Mesendoderm (in vitro differentiated cells): ENCODE measurements around the gene CMKLR1.

ENCODE experiments used
- DNase-seq: peaks from one replicate; pipeline ENCODE4 v3.0.0; 2013
- H2AK5ac ChIP-seq: 2 replicates; pipeline ENCODE4 v1.6.1; 2013; ENCODE audit warnings: low read length, inconsistent platforms
- H2BK120ac ChIP-seq: 2 replicates; pipeline ENCODE4 v1.6.1; 2013; ENCODE audit warnings: low read depth, mild to moderate bottlenecking, low read length, moderate library complexity, mixed read lengths
- H2BK15ac ChIP-seq: replicated peaks from 2 replicates; pipeline ENCODE4 v1.6.1; 2013; ENCODE audit warnings: low read depth, mild to moderate bottlenecking, moderate library complexity
- H2BK5ac ChIP-seq: 2 replicates; pipeline ENCODE4 v1.6.1; 2013; ENCODE audit warnings: low read length, inconsistent platforms
- H3K18ac ChIP-seq: 2 replicates; pipeline ENCODE4 v1.6.1; 2013; ENCODE audit warnings: mild to moderate bottlenecking, low read length, mixed read lengths
- H3K23ac ChIP-seq: one replicate; pipeline ENCODE4 v1.6.1; 2013; ENCODE audit warnings: low read length
- H3K27ac ChIP-seq: 2 replicates; pipeline ENCODE4 v1.5.1; 2013; ENCODE audit warnings: low read depth, mild to moderate bottlenecking, inconsistent platforms, low read length, moderate library complexity
- H3K27me3 ChIP-seq: 2 replicates; pipeline ENCODE4 v1.6.1; 2013; ENCODE audit warnings: low read length, control low read depth, mild to moderate bottlenecking, inconsistent platforms; ENCODE audit not compliant: insufficient read depth, poor library complexity
- H3K36me3 ChIP-seq: 2 replicates; pipeline ENCODE4 v1.6.1; 2013; ENCODE audit warnings: low read length, inconsistent platforms; ENCODE audit not compliant: control insufficient read depth, insufficient read depth
- H3K4ac ChIP-seq: one replicate; pipeline ENCODE4 v1.6.1; 2013; ENCODE audit warnings: low read depth, mild to moderate bottlenecking, low read length, moderate library complexity
- H3K4me1 ChIP-seq: 2 replicates; pipeline ENCODE4 v1.6.1; 2013; ENCODE audit warnings: low read depth, low read length, inconsistent platforms; ENCODE audit not compliant: control insufficient read depth
- H3K4me2 ChIP-seq: 2 replicates; pipeline ENCODE4 v1.6.1; 2013; ENCODE audit warnings: low read length
- H3K4me3 ChIP-seq: 2 replicates; pipeline ENCODE4 v1.5.1; 2013; ENCODE audit warnings: mild to moderate bottlenecking, low read length
- H3K56ac ChIP-seq: one replicate; pipeline ENCODE4 v1.6.1; 2013; ENCODE audit warnings: low read length
- H3K79me1 ChIP-seq: 2 replicates; pipeline ENCODE4 v1.6.1; 2013; ENCODE audit warnings: low read length, inconsistent platforms
- H3K79me2 ChIP-seq: 2 replicates; pipeline ENCODE4 v1.6.1; 2013; ENCODE audit warnings: mild to moderate bottlenecking, low read length; ENCODE audit not compliant: control insufficient read depth, insufficient read depth
- H3K9ac ChIP-seq: 2 replicates; pipeline ENCODE4 v1.6.1; 2013; ENCODE audit warnings: low read length, inconsistent platforms
- H4K5ac ChIP-seq: one replicate; pipeline ENCODE4 v1.6.1; 2013; ENCODE audit warnings: low read length
- H4K8ac ChIP-seq: one replicate; pipeline ENCODE4 v1.6.1; 2013; ENCODE audit warnings: low read depth, mild to moderate bottlenecking, control low read depth, low read length, moderate library complexity
- WGBS: extraction: QIAGEN DNeasy Blood & Tissue Kit; methylation state at CpG from one replicate; pipeline ENCODE4 v1.1.7; 2013; ENCODE audit warnings: low lambda C conversion rate, missing lambda C conversion rate; ENCODE audit not compliant: insufficient coverage; ENCODE audit errors: extremely low coverage; 5-methylcytosine and 5-hydroxymethylcytosine counted together

Gene CMKLR1

DNA sequence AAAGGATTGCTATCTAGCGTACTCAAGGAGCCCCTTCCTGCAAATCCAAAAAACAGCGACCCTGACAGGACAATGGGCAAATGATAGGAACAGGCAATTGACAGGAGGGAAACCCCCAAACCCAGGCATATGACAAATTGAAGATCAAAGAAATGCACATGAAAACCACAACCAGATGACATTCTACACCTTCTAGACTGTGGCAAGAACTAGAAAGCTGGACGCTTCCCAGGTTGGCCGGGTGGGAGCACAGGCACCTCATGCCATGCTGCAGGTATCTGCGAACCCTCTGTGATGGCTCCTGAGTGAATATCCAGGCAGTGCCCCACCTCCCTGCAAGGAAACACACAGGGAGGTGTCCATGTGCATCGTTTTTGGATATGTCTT is 37.1 kb downstream of the CMKLR1 start:
- no peak overlapping the region for H2BK15ac ChIP-seq
- DNase-seq = no peak
- no peaks in the 10 kb centered on the region for H3K79me1 ChIP-seq
- no CpG with 5 or more reads among the region's 6 CpGs for WGBS
- no peak overlapping the region for H3K56ac ChIP-seq
- H3K79me2 ChIP-seq = no peaks in the 10 kb centered on the region
- no peak overlapping the region for H3K4ac ChIP-seq
- no peak overlapping the region for H4K8ac ChIP-seq
- H2BK5ac ChIP-seq = no peak overlapping the region
- no peak overlapping the region for H3K23ac ChIP-seq
- H3K4me3 ChIP-seq = no peak overlapping the region
- H3K18ac ChIP-seq = no peak overlapping the region
- H4K5ac ChIP-seq = no peak overlapping the region
- H2AK5ac ChIP-seq = no peak overlapping the region
- no peak overlapping the region for H3K27ac ChIP-seq
- no peaks in the 10 kb centered on the region for H3K36me3 ChIP-seq
- no peaks in the 10 kb centered on the region for H3K27me3 ChIP-seq
- H3K4me1 ChIP-seq = peaks cover 6% of the 10 kb centered on the region
- H3K9ac ChIP-seq = no peak overlapping the region
- H2BK120ac ChIP-seq = no peak overlapping the region
- no peak overlapping the region for H3K4me2 ChIP-seq

DNA sequence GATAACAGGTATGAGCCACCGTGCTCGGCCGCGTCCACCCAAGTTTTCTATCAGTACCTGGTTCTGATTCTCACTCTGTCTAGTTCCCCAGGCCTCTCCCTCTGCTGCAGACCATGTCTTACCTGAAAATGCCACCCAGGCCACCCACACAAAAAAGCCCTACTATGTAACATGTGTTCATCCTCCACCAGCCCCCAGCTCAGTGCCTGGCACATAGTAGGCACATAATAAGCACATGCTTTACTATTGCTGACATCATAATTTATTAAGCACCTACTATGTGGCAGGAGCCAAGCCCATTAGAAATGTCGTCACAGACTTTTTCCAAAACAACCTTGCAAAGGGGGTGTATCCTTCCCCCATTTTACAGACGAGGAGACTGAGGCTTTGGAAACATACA is 37.8 kb downstream of the CMKLR1 start:
- H3K27me3 ChIP-seq = no peaks in the 10 kb centered on the region
- no peak overlapping the region for H2BK5ac ChIP-seq
- H3K23ac ChIP-seq = no peak overlapping the region
- H3K4me1 ChIP-seq = peaks cover 6% of the 10 kb centered on the region
- H4K8ac ChIP-seq = no peak overlapping the region
- H3K4me3 ChIP-seq = no peak overlapping the region
- no CpG with 5 or more reads among the region's 6 CpGs for whole genome bisulfite sequencing
- H3K18ac ChIP-seq = no peak overlapping the region
- no peak overlapping the region for H2AK5ac ChIP-seq
- no peak overlapping the region for H3K4me2 ChIP-seq
- no peaks in the 10 kb centered on the region for H3K36me3 ChIP-seq
- H3K4ac ChIP-seq = no peak overlapping the region
- H2BK120ac ChIP-seq = no peak overlapping the region
- H3K79me2 ChIP-seq = no peaks in the 10 kb centered on the region
- H4K5ac ChIP-seq = no peak overlapping the region
- H3K56ac ChIP-seq = no peak overlapping the region
- no peak overlapping the region for H2BK15ac ChIP-seq
- H3K27ac ChIP-seq = no peak overlapping the region
- no peak for DNase-seq
- no peaks in the 10 kb centered on the region for H3K79me1 ChIP-seq
- H3K9ac ChIP-seq = no peak overlapping the region

GRCh38 chr12:108299980-108300696 is 39.0 kb downstream of the CMKLR1 start:
- Histone ChIP-seq H2BK15ac (no peak overlapping the region), H4K8ac (no peak overlapping the region), H3K4me1 (peaks cover 6% of the 10 kb centered on the region), H3K79me2 (no peaks in the 10 kb centered on the region), H3K27me3 (no peaks in the 10 kb centered on the region), H3K4ac (no peak overlapping the region), H4K5ac (no peak overlapping the region), H3K4me2 (no peak overlapping the region), H3K36me3 (no peaks in the 10 kb centered on the region), H3K23ac (no peak overlapping the region), H3K56ac (no peak overlapping the region), H2AK5ac (no peak overlapping the region), H2BK120ac (no peak overlapping the region), H3K18ac (no peak overlapping the region), H3K4me3 (no peak overlapping the region), H3K9ac (no peak overlapping the region), H3K27ac (no peak overlapping the region), H2BK5ac (no peak overlapping the region), H3K79me1 (no peaks in the 10 kb centered on the region)
- DNase-seq = no peak
- no CpG with 5 or more reads among the region's 7 CpGs for WGBS

GRCh38 chr12:108299516-108299915 is 39.6 kb downstream of the CMKLR1 start:
- DNase-seq = no peak
- Histone ChIP-seq H3K4me2 (no peak overlapping the region), H3K23ac (no peak overlapping the region), H3K4ac (no peak overlapping the region), H3K4me3 (no peak overlapping the region), H2AK5ac (no peak overlapping the region), H3K4me1 (peaks cover 6% of the 10 kb centered on the region), H2BK15ac (no peak overlapping the region), H3K9ac (no peak overlapping the region), H4K5ac (no peak overlapping the region), H2BK5ac (no peak overlapping the region), H3K36me3 (no peaks in the 10 kb centered on the region), H3K79me1 (no peaks in the 10 kb centered on the region), H4K8ac (no peak overlapping the region), H2BK120ac (no peak overlapping the region), H3K27ac (no peak overlapping the region), H3K27me3 (no peaks in the 10 kb centered on the region), H3K56ac (no peak overlapping the region), H3K18ac (no peak overlapping the region), H3K79me2 (no peaks in the 10 kb centered on the region)
- no CpG with 5 or more reads among the region's 4 CpGs for WGBS

GRCh38 chr12:108298761-108299275 is 40.3 kb downstream of the CMKLR1 start:
- Histone ChIP-seq H3K56ac (no peak overlapping the region), H2BK15ac (no peak overlapping the region), H3K79me2 (no peaks in the 10 kb centered on the region), H3K4me1 (peaks cover under 1% of the 10 kb centered on the region), H3K18ac (no peak overlapping the region), H4K5ac (no peak overlapping the region), H2BK120ac (no peak overlapping the region), H4K8ac (no peak overlapping the region), H3K79me1 (no peaks in the 10 kb centered on the region), H3K23ac (no peak overlapping the region), H2AK5ac (no peak overlapping the region), H3K27me3 (no peaks in the 10 kb centered on the region), H3K4ac (no peak overlapping the region), H3K4me2 (no peak overlapping the region), H2BK5ac (no peak overlapping the region), H3K4me3 (no peak overlapping the region), H3K27ac (no peak overlapping the region), H3K36me3 (no peaks in the 10 kb centered on the region), H3K9ac (no peak overlapping the region)
- WGBS = no CpG with 5 or more reads among the region's 6 CpGs
- no peak for DNase-seq
